NCI-H2227 (cell line): ENCODE data around the gene CBARP.
A peak's percentile ranks its signal among the peaks of the same experiment; 100 is the strongest.

Source experiments
- DNase-seq: peaks from one replicate; lab custom pipeline; 2025; ENCODE audit not compliant: unreplicated experiment; lab: John Stamatoyannopoulos, UW

The CBARP gene

DNA sequence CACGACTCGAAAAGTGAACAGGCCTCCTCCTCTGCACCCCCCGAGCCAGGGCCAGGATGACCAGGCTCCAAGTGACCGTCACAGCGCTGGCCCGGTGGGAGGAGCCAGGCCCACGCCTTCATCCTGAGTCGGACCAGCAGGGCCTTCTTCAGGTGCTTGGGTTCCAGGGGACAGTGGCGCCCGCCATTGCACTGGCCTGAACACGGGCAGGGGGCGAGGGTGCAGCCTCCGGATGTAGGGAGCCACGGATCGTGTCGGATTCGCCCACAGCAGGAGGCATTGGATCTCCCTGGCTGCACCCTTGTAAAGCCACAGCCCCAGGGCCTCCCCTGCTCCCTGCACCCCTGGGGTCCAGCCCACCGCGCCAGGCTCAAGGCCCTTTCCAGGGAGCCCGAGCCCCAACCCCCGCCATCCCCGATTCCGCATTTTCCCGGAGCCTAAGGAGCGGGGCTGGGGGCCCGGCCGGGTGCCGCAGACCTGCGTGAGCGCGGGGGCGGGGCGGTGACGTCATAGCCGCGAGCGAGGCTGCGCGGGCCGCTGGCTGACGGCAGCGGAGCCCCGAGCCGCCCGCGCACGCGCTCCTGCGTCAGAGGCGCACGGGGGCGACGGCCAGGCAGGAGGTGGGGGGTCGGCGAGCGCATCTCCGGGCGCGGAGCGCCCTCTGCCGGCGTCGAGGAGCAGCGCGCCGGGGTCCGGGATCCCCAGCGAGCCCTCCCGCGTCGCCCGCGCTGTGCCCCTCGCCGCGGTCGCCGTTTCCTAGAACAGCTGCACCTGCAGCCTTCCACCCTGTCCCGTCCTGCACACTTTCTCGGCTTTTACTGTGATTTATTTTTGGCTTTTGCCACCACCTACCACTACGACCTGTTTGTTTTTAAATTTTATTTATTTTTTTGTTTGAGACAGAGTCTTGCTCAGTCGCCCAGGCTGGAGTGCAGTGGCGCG lies 2.3 kb upstream of the CBARP start:
- DNase-seq: peak; percentile 95

DNA sequence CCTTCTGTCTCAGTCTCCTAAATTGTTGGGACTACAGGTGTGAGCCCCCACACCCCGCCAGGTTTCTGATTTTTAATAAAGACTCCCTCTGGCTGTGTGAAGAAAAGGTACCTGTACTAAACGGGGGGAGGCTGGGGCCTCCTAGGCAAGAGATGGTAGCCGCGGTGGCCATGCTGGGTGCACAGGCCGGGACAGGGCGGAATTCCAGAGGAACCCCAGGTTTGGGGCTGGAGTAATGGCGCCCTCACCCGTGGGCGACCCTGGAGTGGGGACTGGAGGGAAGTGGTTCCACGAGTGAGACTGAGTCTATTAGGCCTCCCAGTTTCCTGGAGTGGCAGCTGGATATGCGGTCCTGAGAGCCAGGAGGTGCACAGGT lies 1.6 kb upstream of the CBARP start:
- no peak for DNase-seq

DNA sequence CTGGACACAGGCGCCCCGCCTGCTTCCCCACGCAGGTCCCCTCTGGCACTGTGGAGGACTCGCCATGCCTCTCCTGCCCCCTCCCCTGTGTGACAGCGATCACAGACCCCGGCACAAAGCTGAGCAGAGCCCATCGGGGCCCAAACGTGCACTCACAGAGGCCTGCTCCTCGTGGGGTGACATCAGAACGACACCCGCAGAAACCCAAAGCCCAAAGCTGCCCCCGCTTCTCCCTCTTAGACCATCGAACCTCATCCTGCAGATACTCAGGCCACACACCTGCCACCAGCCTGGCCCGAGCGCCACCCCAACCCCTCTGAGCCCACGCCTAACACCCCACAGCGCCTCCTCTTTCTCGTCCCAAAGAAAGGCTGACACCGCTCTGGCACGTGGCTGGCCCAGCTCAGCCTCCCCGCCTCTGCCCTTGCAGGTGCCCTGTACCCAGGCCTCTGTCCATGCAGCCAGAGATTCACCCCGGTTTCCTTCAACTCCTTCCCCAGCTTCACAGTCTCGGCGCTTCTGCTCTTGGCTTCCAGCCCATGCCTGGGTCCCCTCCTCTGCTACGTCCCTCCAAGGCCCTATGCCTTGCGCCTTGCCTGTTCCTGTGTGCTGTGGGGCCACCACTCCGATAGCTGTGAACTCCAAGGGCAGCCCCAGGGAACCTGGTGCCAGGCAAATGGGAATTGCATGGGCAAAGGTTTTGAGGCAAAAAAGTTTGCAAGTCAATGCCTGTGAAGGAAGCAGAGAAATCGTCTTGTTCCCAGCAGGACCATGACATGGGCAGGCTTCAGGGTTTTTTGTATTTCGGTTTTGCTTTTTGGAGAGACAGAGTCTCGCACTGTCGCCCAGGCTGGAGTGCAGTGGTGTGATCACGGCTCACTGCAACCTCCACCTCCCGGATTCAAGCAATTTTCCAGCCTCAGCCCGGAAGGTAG lies 831 bp upstream of the CBARP start:
- no peak for DNase-seq

DNA sequence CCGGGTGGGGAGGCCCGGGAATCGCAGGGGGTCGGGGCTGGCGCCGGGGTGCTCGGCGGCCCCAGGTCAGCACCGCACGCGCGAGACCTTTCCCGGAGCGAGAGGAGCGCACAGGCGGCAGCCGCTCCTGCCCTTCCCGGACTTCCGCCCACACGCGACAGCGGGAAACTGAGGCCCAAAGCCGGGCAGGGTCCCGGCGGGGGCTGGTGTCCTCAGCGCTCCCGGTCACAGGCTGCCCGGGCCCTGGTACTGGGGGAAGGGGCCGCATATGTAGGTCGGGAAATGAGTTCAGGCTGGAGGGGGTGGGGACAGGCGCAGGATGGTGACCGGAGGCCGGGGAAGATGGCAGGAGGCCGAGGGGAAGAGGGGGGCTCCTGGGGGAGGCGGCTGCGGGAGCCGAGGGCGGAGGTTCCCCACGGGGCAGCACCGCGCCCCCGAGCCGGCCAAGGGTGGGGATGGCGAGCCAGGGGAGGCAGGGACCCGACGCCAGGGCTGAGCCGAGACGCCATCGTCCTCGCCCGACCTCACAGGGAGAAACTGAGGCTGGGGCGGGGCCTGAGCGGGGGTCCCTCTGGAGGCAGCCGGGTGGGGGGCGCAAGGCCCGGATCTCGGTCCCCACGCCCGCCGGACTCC lies 662 bp downstream of the CBARP start:
- no peak for DNase-seq

DNA sequence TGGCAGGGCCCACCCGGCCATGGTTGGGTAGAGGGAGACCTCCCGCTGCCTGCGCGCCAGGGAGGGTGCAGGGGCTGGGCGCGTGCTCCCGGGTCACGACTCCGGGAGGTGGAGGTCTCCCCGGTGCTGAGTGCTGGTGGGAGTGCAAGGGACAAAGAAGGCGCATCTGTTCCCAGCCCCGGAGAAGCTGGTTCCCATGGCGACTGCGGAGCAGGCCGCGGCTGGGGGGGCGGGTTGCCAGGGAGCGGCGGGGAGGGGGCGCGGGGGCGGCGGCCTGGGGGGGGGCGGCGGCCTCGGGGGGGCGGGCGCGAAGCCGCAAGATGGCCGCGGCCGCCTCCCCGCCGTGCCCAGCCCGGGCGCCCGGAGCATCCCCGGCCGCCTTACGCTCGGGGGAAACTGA lies 1.2 kb downstream of the CBARP start:
- peak; percentile 69 for DNase-seq

DNA sequence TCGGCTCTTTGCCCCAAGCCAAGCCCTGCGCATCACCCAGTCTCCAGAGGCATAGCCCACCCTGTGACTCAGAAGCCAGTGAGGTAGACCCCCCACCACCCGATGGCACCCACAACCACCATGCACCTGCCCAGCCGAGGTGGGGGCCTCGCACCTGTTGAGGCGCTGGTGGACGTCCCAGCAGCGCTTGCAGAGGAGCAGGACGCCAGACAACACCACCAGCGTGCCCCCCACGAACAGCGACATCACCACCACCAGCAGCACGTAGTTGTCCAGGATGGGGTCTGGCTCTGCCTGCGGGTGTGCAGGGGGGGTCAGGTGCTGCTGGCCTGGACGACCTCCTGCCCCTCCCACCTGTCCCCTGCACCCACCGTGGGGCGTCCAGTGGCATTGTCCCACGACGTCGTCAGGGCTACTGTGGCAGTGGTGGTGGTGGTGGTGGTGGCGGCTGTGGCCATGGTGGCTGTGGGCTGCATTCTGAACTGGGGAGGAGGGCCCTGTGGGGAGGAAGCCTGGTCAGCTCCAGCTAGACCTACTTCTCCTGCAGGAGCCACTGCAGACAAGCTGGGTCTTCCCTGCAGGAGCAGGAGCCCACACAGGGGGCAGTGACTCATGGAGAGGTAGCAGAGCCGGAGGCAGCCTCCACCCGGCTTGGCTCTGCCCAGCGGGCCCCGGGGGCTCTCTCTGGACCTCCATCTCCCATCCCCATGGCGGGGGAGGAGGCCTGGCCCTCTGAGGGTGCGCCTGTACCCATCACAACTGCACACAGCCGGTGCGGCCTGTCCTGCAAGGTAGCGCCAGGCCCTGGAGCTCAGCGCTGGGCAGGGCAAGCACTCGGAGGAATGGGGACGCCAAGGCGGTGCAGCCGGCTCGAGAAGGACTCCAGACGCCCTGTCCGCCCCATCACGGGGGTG lies 1.9 kb downstream of the CBARP start:
- no peak for DNase-seq

DNA sequence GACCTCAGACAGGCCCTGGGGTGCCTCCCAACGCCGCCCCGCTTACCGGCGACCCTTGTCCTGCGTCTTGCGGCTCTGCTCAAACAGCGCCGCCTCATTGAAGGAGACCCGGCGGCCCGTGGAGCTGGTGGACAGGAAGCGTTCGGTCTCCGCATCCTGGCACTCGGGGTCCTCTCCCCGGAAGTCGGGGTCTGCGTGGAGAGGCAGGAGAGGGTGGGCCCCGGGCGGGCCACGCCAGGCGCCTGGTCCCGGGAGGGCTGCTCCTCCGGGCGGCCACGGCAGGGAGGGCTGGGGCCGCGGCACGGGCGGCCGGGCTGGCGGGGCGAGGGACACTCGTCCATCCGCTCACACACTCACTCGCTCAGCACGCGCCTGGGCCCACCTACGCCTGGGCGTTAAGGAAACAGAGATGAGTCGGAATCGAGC lies 2.8 kb downstream of the CBARP start:
- no peak for DNase-seq

DNA sequence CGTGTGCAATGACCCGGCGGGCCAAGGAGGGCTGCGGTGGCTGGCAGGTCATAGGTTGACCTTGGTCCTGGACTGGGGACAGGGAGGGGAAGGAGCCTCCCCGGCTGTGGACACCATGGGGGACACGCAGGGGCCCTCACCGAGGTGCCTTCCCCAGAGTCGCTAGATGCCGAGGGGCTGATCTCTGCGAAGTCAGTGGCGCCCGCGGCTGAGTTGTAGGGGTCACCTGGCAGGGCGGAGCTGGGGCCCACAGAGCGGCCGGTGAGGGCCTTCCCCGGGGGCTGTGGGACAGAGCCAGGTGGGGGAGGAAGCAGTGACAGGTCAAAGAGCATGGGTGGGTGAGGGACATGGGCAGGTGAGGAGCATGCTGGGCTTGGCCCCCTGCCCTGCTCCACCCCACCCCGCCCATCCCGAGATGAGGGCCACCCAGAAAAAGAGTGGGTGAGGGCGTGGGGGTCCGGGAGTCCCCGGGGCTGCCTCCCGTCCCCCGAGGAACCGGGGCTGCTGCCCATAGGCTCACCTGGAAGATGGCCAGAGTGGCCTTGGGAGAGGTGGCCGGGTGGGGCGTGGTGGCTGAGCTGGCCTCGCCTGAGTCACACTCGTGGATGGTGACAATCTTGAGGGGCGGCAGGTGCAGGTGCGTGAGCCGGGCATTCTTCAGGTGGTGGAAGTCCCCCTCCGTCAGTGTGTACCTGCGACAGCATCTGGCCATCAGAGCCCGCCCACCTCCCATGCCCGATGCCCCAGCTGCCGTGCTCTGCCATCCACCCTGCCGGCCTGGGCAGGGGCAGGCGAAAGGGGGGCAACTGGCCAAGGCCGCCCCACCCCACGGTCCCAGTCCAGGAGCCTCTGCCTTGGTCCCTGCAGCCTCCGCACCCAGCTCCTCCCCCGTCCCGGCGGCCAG lies 3.5 kb downstream of the CBARP start:
- no peak for DNase-seq

DNA sequence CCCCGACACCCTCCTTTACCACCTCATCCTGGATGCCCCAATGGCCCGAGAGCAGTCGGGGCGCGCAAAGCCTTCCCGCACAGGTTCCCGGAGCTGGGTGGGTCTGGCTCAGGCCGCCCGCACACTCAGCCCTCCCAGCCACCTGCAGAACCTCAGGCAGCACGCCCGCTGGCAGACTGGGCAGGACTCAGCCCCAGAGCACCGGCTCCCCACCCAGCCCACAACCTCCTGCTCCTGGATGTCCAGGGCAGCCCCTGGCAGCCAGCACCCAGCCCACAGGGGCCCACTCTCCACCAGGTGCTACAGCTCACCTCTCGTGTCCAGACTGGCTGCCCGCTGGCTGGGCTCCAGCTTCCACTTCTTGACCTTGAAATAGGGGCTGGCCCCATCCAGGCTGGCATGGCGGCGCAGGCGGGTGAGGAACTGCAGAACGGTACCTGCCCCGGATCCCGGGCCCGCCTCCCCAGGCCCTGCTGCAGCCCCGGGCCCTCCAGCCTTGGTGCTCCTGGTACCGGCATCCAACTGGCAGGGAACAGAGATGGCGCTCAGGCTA lies 4.6 kb downstream of the CBARP start:
- DNase-seq: no peak

DNA sequence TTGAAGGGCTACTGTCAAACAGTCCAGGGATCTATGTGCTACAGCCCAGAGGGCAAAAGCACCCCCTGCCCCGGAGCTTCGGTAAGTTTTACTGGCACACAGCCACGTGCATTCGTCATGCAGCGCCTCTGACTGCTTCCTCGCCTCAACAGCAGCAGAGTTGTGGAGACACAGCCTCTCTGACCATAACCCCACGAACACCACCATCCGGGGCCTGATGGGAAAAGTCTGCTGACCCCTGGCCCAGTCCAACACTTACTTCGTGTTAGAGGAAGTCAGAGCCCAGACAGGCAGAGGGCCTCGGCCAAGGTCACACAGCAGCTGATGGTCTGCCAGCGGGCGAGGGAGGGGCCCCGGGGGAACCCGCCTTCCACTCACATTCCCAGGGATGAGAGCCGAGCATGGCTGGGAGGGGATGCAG lies 5.1 kb downstream of the CBARP start:
- DNase-seq: no peak

DNA sequence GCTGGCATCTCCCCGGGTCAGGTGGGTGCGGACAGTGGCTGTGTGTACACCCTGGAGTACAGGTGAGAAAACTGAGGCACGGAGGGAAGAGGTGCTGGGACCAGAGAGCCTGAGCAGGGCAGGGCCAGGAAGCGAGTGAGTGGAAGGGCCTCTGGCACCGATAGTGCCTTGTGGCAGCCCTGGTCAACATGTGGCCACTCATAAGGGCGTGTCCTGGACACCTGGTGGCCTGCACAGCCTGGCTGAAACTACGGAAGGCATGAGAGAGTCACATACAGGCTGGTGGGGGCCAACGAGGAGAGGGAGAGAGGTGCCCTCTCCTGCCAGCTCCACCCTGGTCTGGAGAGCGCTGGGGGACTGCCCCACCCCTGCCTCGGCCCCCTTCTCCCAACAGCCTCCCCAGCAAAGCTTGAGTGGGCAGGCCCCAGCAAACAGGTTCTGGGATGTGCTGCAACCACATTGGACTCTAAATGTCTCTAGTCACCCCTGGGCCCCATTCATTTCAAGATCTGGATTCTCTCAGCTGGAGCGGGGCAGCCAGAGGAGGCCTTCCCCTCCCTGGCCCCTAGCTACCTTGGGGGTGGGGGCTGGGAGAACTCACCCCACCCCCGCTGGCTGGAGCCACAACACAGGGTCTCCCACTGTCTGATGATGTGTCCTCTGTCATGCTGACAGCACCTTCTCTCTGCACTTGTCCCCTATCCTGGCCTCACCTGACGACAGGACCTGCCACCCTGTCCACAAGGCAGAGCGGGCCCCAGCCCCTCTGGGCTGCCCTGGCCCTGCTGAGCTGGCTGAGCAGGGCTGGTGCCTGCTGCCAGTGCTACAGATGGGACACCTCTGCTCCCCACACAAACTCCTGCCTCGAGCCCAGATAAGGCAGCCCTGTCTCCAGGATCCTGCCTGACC lies 5.8 kb downstream of the CBARP start:
- DNase-seq: no peak

DNA sequence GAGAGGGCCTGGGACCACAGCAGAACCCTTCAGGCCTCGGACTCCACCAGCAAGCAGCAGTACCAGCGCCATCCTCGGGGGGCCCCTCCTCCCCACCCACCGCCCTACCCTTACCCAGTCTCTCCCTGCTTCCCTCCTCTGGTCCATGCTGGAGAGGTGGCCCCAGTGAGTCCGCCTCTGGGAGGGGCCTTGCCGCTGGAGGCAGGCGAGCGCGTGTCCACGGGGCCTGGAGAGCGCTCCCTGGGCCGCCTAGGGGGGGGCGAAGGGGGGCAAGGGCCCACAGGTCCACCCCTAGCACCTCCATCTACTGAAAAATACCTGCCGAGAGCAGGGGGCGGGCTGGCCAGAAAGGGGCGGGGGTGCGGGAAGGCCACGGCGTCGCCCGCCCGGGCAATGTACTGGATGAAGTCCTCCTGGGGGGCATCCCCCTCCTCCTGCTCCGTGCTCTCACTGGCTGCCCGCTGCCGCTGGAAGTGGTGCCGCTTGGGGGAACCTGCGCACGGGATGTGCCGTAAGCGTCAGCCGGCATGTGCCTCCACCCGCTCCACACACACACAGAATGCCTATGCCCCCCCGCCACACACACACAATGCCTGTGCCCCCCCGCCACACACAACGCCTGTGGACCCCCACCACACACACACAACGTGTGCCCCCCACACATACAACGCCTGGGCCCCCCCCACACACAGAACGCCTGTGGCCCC lies 6.9 kb downstream of the CBARP start:
- DNase-seq: no peak

DNA sequence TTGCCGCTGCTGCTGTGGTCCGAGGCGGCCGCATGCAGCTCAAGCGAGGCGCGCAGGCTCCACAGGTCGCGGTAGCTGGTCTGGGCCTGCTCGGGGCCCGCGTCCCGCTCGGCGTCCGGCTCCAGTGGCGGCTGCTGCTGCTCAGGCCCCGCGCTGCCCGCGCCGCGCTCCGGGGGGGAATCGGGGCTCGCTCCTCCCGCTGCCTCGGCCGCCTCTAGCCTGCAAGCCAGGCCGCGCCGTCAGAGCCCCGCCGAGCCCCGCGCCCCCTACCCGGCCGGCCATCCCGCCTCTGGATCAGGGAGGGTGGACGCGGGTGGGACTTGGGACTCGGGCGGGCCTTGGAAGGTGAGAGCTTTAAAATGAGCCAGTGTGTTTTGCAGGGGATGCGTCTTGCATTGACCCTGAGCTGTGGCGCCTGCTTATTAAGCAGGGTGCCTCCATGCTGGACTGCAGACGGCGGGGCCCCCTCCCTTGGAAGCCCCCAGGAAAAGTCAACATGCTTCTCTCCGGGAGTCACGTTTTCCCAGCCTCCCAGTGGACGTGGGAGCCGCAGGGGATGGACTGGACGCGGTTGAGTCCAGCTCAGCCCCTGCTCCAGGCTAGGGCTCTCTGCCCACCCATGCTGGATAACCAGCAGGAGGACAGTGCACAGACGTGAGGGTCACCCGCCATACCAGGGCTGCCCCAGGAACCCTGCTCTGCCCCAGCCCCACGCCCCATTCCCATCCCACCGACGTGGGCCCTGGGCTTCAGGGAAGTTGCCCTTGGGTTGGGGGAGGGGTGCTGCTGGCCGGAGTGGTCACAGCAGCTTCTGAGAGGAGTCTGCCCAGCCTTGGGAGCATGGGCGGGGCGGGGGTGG lies 7.7 kb downstream of the CBARP start:
- DNase-seq: no peak

DNA sequence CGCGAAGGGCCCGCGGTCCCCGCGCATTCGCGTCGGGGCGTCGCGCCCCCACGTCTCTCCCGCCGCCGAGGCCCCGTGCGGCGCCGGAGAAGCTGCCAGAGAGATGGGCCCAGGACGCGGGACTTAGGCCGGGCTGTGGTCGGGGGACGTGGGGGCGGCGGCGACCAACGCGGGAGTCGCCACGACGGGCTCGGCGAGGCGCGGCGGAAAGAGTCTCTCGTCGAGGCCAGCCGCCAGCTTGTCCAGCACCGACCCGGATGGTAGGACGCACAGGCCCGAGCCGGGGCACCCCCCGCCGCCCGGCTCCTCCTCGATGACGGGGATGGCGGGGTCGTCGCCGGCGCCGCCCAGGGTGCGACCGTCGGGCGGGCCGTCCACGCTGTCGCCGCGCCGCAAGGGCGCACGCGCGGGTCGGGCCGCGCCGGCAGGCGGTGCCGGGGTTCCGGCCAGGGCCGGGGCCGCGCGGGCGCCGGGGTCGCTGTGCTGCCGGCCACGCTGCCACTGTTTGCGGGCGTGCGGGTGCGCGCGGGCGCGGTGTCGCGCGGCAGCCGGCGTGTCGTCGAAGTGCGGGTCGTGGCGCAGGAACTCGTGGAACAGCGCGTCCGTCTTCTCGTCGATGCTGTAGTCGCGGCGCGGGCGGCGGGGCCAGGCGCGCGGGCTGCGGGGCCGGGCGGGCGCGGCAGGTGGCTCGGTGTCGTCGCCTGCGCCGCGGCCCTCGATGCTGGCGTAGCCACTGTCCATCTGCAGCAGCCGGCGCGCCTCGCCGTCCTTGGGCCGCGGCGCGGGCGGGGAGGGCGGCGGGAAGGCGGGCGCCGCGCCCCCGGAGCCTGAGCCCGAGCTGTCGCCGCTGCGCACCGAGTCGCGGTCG lies 8.5 kb downstream of the CBARP start:
- DNase-seq: no peak

DNA sequence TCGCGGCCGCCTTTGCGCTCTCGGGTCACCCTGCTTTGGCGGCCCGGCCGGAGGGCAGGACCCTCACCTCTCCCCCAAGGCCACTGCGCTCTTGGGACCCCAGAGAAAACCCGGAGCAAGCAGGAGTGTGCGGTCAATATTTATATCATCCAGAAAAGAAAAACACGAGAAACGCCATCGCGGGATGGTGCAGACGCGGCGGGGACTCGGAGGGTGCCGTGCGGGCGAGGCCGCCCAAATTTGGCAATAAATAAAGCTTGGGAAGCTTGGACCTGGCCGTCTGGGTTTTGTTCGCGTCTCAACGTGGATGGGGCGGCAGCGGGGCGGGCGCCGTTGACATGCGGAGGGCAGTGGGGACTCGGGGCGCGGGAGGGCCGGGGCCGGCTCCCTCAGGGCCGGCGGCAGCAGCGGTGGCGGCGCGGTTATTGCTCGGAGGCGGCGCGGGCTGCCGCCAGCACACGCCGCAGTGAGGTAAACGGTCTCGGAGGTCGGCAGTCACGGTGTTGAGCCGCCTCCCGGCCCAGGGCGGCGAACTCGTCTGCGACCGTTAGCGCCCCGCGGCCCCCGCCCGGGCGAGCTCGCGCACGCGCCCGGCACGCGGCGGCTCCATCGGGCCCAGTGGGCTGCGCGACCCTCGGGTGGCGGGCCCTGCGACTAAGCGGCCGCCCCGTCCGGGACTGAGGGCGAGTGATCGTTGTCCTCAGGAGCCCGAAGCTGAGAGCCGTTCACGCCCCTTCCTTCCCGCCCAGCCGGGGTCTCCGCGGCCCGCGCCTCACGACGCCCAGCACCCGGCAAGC lies 9.4 kb downstream of the CBARP start:
- DNase-seq: no peak
